Loucy (cell line): ENCODE data around the gene VTI1B.

Source experiments
- H2AFZ ChIP-seq: fragments of 200-600 bp; sonication (generic); 2 replicates; pipeline ENCODE4 v1.6.0; 2016; ENCODE audit warnings: antibody characterized with exemption, mild to moderate bottlenecking, low read length, moderate library complexity
- H3F3A ChIP-seq: fragments of 200-600 bp; 2 replicates; pipeline ENCODE4 v1.6.0; 2016; ENCODE audit warnings: antibody characterized with exemption, low read depth, mild to moderate bottlenecking
- H3K27me3 ChIP-seq: fragments of 200-600 bp; sonication (generic); 2 replicates; pipeline ENCODE4 v1.6.1; 2014; ENCODE audit warnings: low read length, mild to moderate bottlenecking; ENCODE audit not compliant: insufficient read depth, poor library complexity, severe bottlenecking
- H3K36me3 ChIP-seq: fragments of 200-600 bp; sonication (generic); 2 replicates; pipeline ENCODE4 v1.6.1; 2016; ENCODE audit warnings: low read length; ENCODE audit not compliant: insufficient read depth
- H3K4me1 ChIP-seq: fragments of 200-600 bp; sonication (generic); 2 replicates; pipeline ENCODE4 v1.5.1; 2014; ENCODE audit warnings: low read length, mild to moderate bottlenecking; ENCODE audit not compliant: insufficient read depth, poor library complexity, severe bottlenecking
- H3K4me2 ChIP-seq: fragments of 200-600 bp; sonication (generic); 2 replicates; pipeline ENCODE4 v1.6.0; 2014; ENCODE audit warnings: antibody characterized with exemption, low read length, low read depth, mild to moderate bottlenecking; ENCODE audit not compliant: poor library complexity, severe bottlenecking
- H3K4me3 ChIP-seq: fragments of 200-600 bp; sonication (generic); 2 replicates; pipeline ENCODE4 v1.5.1; 2014; ENCODE audit warnings: low read length, mild to moderate bottlenecking, mixed read lengths; ENCODE audit not compliant: poor library complexity, severe bottlenecking
- H3K79me2 ChIP-seq: fragments of 200-600 bp; sonication (generic); 2 replicates; pipeline ENCODE4 v1.6.1; 2014; ENCODE audit warnings: low read length; ENCODE audit not compliant: insufficient read depth
- H3K9ac ChIP-seq: fragments of 200-600 bp; sonication (generic); 2 replicates; pipeline ENCODE4 v1.6.0; 2014; ENCODE audit warnings: mild to moderate bottlenecking, low read depth, low read length, moderate library complexity; ENCODE audit not compliant: poor library complexity, severe bottlenecking
- H3K9me2 ChIP-seq: fragments of 200-600 bp; sonication (generic); replicated peaks from 2 replicates; pipeline ENCODE4 v1.6.1; 2016; ENCODE audit warnings: low read depth, low read length, mixed read lengths
- H3K9me3 ChIP-seq: fragments of 200-600 bp; sonication (generic); 2 replicates; pipeline ENCODE4 v1.6.1; 2014; ENCODE audit warnings: mild to moderate bottlenecking, antibody characterized with exemption, low read length, low read depth; ENCODE audit not compliant: insufficient read depth
- H4K20me1 ChIP-seq: fragments of 200-600 bp; sonication (generic); 2 replicates; pipeline ENCODE4 v1.6.0; 2014; ENCODE audit warnings: antibody characterized with exemption, low read length, mild to moderate bottlenecking; ENCODE audit not compliant: insufficient read depth, poor library complexity, severe bottlenecking
- EZH2phosphoT487 ChIP-seq: fragments of 200-600 bp; IDR thresholded peaks from 2 replicates; pipeline ENCODE4 v1.6.1; 2018; ENCODE audit warnings: antibody characterized with exemption, mild to moderate bottlenecking, moderate library complexity, borderline replicate concordance
- TF ChIP-seq, protein P1 (sequence below): fragments of 200-600 bp; sonication (generic); conservative IDR thresholded peaks from 2 replicates; pipeline ENCODE4 v1.5.1; 2014; ENCODE audit warnings: mild to moderate bottlenecking, antibody characterized with exemption, low read length

VTI1B gene

DNA sequence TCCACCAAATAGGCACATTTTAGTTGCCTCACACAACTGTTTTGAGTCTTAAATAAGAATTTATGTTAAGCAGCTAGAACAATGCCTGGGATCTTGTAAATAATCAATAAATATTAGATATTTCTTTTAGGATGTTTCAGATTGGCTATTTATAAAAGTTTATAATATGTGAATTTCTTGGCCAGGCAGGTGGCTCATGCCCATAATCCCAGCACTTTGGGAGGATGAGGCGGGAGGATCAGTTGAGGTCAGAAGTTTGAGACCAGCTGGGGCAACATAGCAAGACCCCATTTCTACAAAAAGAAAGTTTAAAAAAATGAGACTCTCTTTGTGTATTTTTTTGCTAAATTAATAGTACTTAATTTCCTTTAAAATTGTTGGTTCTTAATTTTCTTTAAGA lies 33.0 kb downstream of the VTI1B start:
- peaks cover 4% of the 10 kb centered on the region for H3K4me1 ChIP-seq
- H3K9me2 ChIP-seq: no peaks in the 10 kb centered on the region
- H3F3A ChIP-seq: no peaks in the 10 kb centered on the region
- H4K20me1 ChIP-seq: no peaks in the 10 kb centered on the region
- no peaks in the 10 kb centered on the region for H3K79me2 ChIP-seq
- H3K9ac ChIP-seq: no peak overlapping the region
- H3K4me2 ChIP-seq: no peak overlapping the region
- H2AFZ ChIP-seq: no peak overlapping the region
- no peak overlapping the region for H3K4me3 ChIP-seq
- peaks cover 3% of the 10 kb centered on the region; the same call in 1 of the 2 replicates for H3K36me3 ChIP-seq
- no peaks in the 10 kb centered on the region for H3K9me3 ChIP-seq
- no peaks in the 10 kb centered on the region for H3K27me3 ChIP-seq
- TF ChIP-seq EZH2phosphoT487: no peak
- TF ChIP-seq, protein P1, sequence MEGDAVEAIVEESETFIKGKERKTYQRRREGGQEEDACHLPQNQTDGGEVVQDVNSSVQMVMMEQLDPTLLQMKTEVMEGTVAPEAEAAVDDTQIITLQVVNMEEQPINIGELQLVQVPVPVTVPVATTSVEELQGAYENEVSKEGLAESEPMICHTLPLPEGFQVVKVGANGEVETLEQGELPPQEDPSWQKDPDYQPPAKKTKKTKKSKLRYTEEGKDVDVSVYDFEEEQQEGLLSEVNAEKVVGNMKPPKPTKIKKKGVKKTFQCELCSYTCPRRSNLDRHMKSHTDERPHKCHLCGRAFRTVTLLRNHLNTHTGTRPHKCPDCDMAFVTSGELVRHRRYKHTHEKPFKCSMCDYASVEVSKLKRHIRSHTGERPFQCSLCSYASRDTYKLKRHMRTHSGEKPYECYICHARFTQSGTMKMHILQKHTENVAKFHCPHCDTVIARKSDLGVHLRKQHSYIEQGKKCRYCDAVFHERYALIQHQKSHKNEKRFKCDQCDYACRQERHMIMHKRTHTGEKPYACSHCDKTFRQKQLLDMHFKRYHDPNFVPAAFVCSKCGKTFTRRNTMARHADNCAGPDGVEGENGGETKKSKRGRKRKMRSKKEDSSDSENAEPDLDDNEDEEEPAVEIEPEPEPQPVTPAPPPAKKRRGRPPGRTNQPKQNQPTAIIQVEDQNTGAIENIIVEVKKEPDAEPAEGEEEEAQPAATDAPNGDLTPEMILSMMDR: no peak

- Histone ChIP-seq H3K27me3 (no peaks in the 10 kb centered on the region), H2AFZ (no peak overlapping the region), H3F3A (no peaks in the 10 kb centered on the region), H3K9me3 (no peaks in the 10 kb centered on the region), H3K4me3 (no peak overlapping the region), H3K79me2 (no peaks in the 10 kb centered on the region), H3K4me1 (peaks cover 4% of the 10 kb centered on the region), H3K9ac (no peak overlapping the region), H3K9me2 (no peaks in the 10 kb centered on the region), H4K20me1 (no peaks in the 10 kb centered on the region), H3K4me2 (no peak overlapping the region), H3K36me3 (no peaks in the 10 kb centered on the region)
- TF ChIP-seq, protein P1: no peak
- no peak for TF ChIP-seq EZH2phosphoT487
These were observed 35.8 kb downstream of the VTI1B start for GRCh38 chr14:67638642-67639041.

- H2AFZ ChIP-seq: no peak overlapping the region
- no peaks in the 10 kb centered on the region for H3K9me3 ChIP-seq
- no peaks in the 10 kb centered on the region for H3K36me3 ChIP-seq
- H3K79me2 ChIP-seq: no peaks in the 10 kb centered on the region
- no peak overlapping the region for H3K4me3 ChIP-seq
- H3F3A ChIP-seq: no peaks in the 10 kb centered on the region
- H3K9me2 ChIP-seq: no peaks in the 10 kb centered on the region
- no peak overlapping the region for H3K4me2 ChIP-seq
- no peaks in the 10 kb centered on the region for H3K27me3 ChIP-seq
- TF ChIP-seq EZH2phosphoT487: no peak
- TF ChIP-seq, protein P1: no peak
- H3K4me1 ChIP-seq: no peaks in the 10 kb centered on the region
- H4K20me1 ChIP-seq: no peaks in the 10 kb centered on the region
- H3K9ac ChIP-seq: no peak overlapping the region
These were observed 38.0 kb downstream of the VTI1B start for GRCh38 chr14:67636361-67636919.
